Smooth muscle cell (in vitro differentiated cells): ENCODE results near the gene FXN. TPM values are rescaled to one million over a fixed set of nuclear protein-coding genes. Genes with fewer than 3 reads are reported as not detected.

ENCODE experiments used
- DNase-seq: peaks from one replicate; lab custom pipeline; 2025; ENCODE audit not compliant: unreplicated experiment; lab: John Stamatoyannopoulos, UW
- H2AFZ ChIP-seq: fragments of 200-600 bp; sonication (generic); 2 replicates; pipeline ENCODE4 v1.6.0; 2016; ENCODE audit warnings: antibody characterized with exemption, low read depth, mild to moderate bottlenecking
- H3F3A ChIP-seq: fragments of 200-600 bp; sonication (generic); 2 replicates; pipeline ENCODE4 v1.6.0; 2017; ENCODE audit warnings: antibody characterized with exemption, low read depth
- H3K27ac ChIP-seq: fragments of 200-600 bp; sonication (generic); 2 replicates; pipeline ENCODE4 v1.5.1; 2016; ENCODE audit warnings: low read depth, mild to moderate bottlenecking
- H3K27me3 ChIP-seq: fragments of 200-600 bp; sonication (generic); 2 replicates; pipeline ENCODE4 v1.6.1; 2016; ENCODE audit warnings: low read depth, mild to moderate bottlenecking
- H3K36me3 ChIP-seq: fragments of 200-600 bp; sonication (generic); 2 replicates; pipeline ENCODE4 v1.5.1; 2016; ENCODE audit warnings: low read depth
- H3K4me1 ChIP-seq: fragments of 200-600 bp; sonication (generic); 2 replicates; pipeline ENCODE4 v1.5.1; 2016; ENCODE audit warnings: low read depth
- H3K4me2 ChIP-seq: fragments of 200-600 bp; sonication (generic); 2 replicates; pipeline ENCODE4 v1.6.0; 2016; ENCODE audit warnings: mild to moderate bottlenecking
- H3K4me3 ChIP-seq: fragments of 200-600 bp; sonication (generic); 2 replicates; pipeline ENCODE4 v1.5.1; 2016; ENCODE audit warnings: mild to moderate bottlenecking
- H3K79me2 ChIP-seq: fragments of 200-600 bp; sonication (generic); 2 replicates; pipeline ENCODE4 v1.6.0; 2016; ENCODE audit warnings: low read depth, mild to moderate bottlenecking
- H3K9ac ChIP-seq: fragments of 200-600 bp; sonication (generic); 2 replicates; pipeline ENCODE4 v1.6.0; 2016; ENCODE audit warnings: low read depth
- H3K9me3 ChIP-seq: fragments of 200-600 bp; sonication (generic); replicated peaks from 2 replicates; pipeline ENCODE4 v1.5.1; 2016; ENCODE audit warnings: low read depth
- H4K20me1 ChIP-seq: fragments of 200-600 bp; sonication (generic); 2 replicates; pipeline ENCODE4 v1.6.0; 2016; ENCODE audit warnings: low read depth
- WGBS: methylation state at CpG from one replicate; pipeline ENCODE4 v1.1.7; 2016; ENCODE audit warnings: low lambda C conversion rate; 5-methylcytosine and 5-hydroxymethylcytosine counted together
- polyA plus RNA-seq: library from polyadenylated mRNA; unstranded; fragments of >200 nt; fragmentation: Nextera tagmentation; extraction: Ambion mirVana; gene quantifications from 2 replicates; pipeline ENCODE4 v1.2.1, GENCODE V29; 2016
- small RNA-seq: library from RNA; depleted of rRNA; stranded (forward); fragments of <200 nt; gene quantifications from one replicate; pipeline ENCODE3, GENCODE V24; 2014
- total RNA-seq: library from RNA; depleted of rRNA; stranded (reverse); fragments of >200 nt; gene quantifications from 2 replicates; pipeline ENCODE4 v1.2.3, GENCODE V29; 2014
- TF ChIP-seq, protein P1 (sequence below): fragments of 200-600 bp; sonication (generic); IDR thresholded peaks from 2 replicates; pipeline ENCODE4 v1.5.1; 2017; ENCODE audit warnings: borderline replicate concordance, mild to moderate bottlenecking, antibody characterized with exemption; ENCODE audit not compliant: insufficient read depth, poor library complexity, severe bottlenecking

FXN gene
- total and polyA plus RNA-seq, 2 experiments from 2014 or later = 15.2 to 16.0 TPM

DNA sequence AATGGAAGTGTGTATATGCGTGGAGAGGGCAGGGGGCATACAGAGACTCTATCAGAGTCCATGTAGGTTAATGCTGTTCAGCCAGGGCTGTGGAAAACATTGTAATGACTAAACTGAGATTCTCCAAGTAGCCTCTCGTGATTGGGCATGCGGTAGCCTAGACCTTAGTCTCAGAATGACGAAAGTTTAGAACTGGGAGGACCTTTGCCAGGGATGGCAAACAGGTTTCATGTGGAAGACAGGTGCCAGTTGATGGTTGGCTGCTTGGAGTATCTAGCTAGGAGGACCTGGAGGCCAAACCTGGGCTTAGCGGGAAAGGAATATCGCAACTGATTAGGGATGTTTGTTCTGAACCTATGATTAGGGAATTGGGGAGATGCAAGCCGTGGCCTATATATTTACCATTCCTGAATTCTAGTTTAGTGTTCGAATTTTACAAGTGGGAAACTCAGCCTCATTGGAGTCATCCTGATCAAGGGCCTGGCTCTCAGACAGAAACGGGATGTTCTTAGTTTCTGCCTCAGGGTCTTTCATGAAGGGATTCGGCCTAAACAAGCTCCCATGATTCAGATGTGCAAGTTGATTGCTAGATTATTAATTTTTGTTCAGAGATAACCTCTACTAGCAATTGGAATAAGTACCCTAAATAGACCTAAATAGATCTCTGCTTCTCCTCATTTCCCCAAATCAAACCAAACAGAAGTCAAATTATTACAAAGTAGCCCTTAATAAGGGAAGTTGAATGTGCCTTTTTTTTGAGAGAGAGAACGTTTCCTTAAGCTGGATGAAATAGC lies 111.7 kb downstream of the FXN start:
- peaks cover 13% of the 10 kb centered on the region for H3K79me2 ChIP-seq
- H3K9me3 ChIP-seq = no peaks in the 10 kb centered on the region
- H3K4me1 ChIP-seq = peaks cover 9% of the 10 kb centered on the region
- no peaks in the 10 kb centered on the region for H3K27me3 ChIP-seq
- H3K4me3 ChIP-seq = no peak overlapping the region
- no peak overlapping the region for H3K27ac ChIP-seq
- no peak for DNase-seq
- no peak overlapping the region for H3K4me2 ChIP-seq
- no peak overlapping the region for H3K9ac ChIP-seq
- WGBS = 94% methylated on average over 11 of the region's 11 CpGs
- H3F3A ChIP-seq = peaks cover 9% of the 10 kb centered on the region
- H3K36me3 ChIP-seq = no peaks in the 10 kb centered on the region
- no peaks in the 10 kb centered on the region for H4K20me1 ChIP-seq
- TF ChIP-seq, protein P1, sequence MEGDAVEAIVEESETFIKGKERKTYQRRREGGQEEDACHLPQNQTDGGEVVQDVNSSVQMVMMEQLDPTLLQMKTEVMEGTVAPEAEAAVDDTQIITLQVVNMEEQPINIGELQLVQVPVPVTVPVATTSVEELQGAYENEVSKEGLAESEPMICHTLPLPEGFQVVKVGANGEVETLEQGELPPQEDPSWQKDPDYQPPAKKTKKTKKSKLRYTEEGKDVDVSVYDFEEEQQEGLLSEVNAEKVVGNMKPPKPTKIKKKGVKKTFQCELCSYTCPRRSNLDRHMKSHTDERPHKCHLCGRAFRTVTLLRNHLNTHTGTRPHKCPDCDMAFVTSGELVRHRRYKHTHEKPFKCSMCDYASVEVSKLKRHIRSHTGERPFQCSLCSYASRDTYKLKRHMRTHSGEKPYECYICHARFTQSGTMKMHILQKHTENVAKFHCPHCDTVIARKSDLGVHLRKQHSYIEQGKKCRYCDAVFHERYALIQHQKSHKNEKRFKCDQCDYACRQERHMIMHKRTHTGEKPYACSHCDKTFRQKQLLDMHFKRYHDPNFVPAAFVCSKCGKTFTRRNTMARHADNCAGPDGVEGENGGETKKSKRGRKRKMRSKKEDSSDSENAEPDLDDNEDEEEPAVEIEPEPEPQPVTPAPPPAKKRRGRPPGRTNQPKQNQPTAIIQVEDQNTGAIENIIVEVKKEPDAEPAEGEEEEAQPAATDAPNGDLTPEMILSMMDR = no peak
- no peak overlapping the region for H2AFZ ChIP-seq

DNA sequence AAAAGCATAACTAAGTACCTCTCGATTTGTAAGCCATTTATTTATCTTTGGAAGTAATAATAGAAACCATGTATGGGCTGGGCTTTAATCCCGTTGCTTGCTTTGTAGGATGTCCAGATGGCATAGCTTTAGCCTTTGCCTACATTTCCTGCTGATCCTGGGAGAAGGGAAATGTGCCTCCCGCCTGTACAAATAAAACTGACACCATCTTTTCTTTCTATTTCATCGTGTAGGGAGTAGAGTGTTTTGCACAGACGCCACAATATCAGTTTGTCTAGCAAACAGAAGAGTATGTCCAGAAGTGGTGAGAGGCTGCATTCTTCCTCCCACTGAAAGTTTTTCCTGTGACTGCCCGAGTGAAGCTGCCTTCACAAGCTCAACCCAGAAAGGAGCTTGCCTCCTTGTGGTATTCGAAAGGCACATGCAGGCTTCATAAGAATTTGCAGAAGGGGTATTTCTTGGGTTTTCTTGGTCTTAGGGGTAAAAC lies 113.8 kb downstream of the FXN start:
- peak overlapping the region; percentile 11 for H3K4me3 ChIP-seq
- H2AFZ ChIP-seq = no peak overlapping the region
- H3K27ac ChIP-seq = peak overlapping the region; percentile 61
- H3K4me1 ChIP-seq = peaks cover 9% of the 10 kb centered on the region
- peak overlapping the region; percentile 71 for H3K4me2 ChIP-seq
- no peaks in the 10 kb centered on the region for H4K20me1 ChIP-seq
- peaks cover 13% of the 10 kb centered on the region for H3F3A ChIP-seq
- H3K9me3 ChIP-seq = no peaks in the 10 kb centered on the region
- H3K79me2 ChIP-seq = peaks cover 2% of the 10 kb centered on the region
- no peaks in the 10 kb centered on the region for H3K27me3 ChIP-seq
- WGBS = 15% methylated on average over 7 of the region's 7 CpGs
- H3K9ac ChIP-seq = no peak overlapping the region
- TF ChIP-seq, protein P1 = peak; percentile 34
- no peak for DNase-seq
- no peaks in the 10 kb centered on the region for H3K36me3 ChIP-seq

Small RNA genes within 50 kb of the gene (small RNA-seq; reads per million reads assigned to genes)
- gene AL162730.1 = 0.16 reads per million

Other genes with a start within 250 kb of the FXN start
- not detected in 2 replicates for gene PRKACG, start 21.6 kb upstream of the FXN start, total RNA-seq
- not detected in 2 replicates for gene PRKACG, start 21.6 kb upstream of the FXN start, polyA plus RNA-seq
- gene TJP2, start 138.5 kb downstream of the FXN start, total RNA-seq = 48.4 and 49.9 TPM in 2 replicates
- 14.9 and 47.5 TPM in 2 replicates for gene TJP2, start 138.5 kb downstream of the FXN start, polyA plus RNA-seq